Measurements from ENCODE around the gene USP44.

- TF ChIP-seq CTCF (IDR thresholded peaks at IDR 0.05) (no peak), POLR2A (IDR thresholded peaks at IDR 0.05) (no peak)
Measured at GRCh38 chr12:95571369-95571768, 20.1 kb upstream of the USP44 start.
